ENCODE results near the gene PARD6G.
A peak's percentile ranks its signal among the peaks of the same experiment; 100 is the strongest.
"Not testable (repeated sequence)": the region's sequence is repeated elsewhere in the genome, so short reads cannot be mapped to it uniquely, and the experiment has no call there.

Gene PARD6G

GRCh38 chr18:80170395-80171053, 76.8 kb downstream of the PARD6G start:
- DNase-seq = no peak

DNA sequence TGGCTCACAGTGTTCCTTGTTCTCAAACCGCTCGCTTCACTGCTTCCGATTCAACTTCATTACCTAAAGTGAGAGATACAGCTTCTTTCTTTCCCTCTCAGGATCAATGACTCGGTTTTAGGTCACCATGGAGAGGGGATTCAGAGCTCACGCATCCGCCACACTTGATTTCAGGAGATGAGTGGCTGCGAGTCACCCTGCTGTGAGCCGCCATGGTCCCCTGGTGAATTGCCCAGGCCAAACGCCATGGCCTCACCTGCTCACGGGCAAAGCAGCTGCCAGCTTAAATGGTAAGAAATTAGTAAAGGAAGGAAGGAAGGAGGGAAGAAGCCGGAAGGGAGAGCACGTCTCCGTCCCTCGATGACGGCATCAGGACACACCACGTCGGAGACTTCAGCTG, 77.7 kb downstream of the PARD6G start:
- no peak for DNase-seq

DNA sequence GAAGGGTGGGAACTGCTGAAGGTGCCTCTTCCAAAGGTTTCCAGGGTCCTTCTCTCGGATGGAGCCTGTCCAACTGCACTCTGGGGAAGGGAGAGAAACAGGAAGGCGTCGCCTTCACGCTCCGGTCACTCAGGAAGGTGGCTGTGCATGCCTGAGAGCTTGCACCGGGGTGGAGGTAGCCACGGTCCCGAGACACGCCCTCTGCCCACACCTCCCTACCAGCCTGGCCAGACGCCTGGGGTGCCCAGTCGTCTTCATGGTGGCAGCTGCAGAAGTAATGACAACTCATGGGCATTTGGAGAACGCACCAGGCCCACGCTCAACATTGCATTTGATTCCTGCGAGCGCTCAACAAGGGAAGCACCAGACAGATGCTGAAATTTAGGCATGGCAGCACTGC, 78.3 kb downstream of the PARD6G start:
- no peak for DNase-seq

DNA sequence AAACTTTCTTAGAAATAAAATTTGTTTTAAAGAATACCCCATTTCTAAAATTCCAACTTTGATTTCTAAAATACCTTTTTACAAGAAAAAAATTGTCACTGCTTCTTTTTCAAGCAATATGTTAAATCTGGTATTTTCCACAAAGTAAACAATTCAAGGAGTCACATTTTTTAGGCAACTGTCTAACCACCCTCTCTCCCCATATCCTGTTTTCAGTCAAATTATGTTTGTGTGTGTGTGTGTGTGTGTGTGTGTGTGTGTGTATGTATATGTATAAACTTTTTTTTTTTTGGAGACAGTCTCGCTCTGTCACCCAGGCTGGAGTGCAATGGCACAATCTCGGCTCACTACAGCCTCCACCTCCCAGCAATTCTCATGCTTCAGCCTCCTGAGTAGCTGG, 79.0 kb downstream of the PARD6G start:
- DNase-seq = no peak

GRCh38 chr18:80167931-80168330, 79.4 kb downstream of the PARD6G start:
- no peak for DNase-seq

GRCh38 chr18:80167331-80167730, 80.0 kb downstream of the PARD6G start:
- DNase-seq = no peak

DNA sequence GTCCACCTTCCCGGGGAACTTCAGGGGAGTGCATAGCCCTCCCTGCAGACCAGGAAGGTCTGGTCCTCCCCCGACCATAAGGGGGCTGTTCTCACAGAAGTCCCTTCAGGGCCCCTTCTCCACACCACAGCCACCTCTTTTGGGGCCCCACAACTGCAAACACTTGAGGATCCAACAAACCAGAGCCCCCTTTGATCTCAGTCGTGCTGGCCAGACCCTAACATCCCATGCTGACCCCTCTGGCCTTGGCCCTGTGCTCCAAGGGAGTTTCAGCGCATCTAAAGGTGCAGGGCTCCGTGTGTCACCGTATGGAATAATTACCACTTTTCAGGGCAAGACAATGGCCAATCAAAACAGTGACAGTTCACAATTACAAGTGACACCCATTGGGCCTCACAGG, 80.6 kb downstream of the PARD6G start:
- no peak for DNase-seq

- DNase-seq = no peak
Observed at GRCh38 chr18:80166240-80166639, 81.1 kb downstream of the PARD6G start.

- not testable (repeated sequence) for DNase-seq
Observed at GRCh38 chr18:80164727-80165355, 82.5 kb downstream of the PARD6G start.

GRCh38 chr18:80163183-80163582, 84.1 kb downstream of the PARD6G start:
- no peak for DNase-seq

DNA sequence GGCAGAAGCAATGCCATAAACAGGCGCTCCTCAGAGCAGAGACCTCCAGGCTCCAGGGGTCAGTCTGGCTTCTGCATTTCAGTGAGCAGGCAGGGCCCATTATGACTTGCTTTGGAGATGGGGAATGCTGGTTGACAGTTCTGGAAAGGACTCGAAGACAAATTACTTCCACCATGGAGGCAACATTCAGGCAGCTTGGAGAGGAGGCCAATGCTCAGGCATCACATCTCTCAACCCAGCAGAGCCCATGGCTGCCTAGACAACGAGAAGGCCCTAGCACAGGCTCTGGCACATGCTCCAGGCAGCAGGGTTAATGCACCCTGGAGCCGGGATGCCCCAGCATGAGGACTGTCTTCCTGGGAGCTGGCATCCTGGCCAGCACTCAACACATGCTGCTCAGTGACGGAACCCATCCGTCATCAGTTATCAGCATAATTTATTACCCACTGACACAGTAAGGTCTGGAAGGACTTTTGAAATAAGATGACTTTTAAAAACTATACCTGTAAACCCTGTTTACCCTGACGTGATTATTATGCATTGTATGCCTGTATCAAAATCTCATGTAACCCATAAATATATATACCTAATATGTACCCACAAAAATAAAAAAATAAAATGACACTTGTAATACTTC, 85.4 kb downstream of the PARD6G start:
- no peak for DNase-seq

GRCh38 chr18:80159713-80160636, 87.3 kb downstream of the PARD6G start:
- DNase-seq = peak; percentile 46

DNA sequence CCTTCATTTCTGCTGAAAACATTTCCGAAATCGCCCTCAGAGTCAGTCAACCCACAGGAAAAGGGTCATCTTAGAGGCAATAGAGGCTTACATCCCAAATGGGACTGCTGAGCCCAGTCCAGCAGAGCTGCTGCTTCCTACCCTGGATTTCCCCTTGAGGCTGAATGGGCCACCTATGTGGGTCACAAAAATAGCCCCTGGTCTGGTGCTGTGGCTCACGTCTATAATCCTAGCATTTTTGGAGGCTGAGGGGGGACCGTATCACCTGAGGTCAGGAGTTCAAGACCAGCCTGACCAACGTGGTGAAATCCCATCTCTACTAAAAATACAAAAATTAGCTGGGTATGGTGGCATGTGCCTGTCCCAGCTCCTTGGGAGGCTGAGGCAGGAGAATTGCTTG, 88.9 kb downstream of the PARD6G start:
- no peak for DNase-seq

DNA sequence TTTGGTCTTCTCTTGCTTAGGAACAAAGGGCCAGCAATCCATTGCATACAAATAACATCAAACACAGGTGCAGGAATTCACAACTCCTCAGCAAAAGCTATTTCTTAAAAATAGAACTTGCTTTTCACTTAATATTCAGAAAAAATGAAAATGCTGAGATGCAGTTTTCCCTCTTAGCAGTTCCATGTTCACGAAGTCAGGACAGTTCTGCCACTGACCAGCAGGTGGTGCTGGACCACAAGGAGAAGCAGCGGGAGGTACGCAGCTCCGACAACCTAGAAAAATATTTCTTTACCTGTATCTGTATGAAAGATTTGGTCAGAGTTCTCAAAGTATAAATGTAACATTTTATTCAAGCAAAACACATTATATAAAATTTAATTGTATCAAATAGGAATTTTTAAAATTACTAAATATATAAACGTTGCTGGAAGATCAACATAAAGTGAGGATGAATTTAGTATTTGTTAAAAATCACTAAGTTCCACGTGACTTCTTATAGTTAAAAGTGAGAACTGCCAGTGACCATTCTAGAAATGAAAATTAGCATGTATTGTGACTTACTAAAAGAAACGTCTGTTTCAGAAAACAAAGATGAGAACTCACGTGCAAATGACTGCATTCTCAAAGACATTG, 89.5 kb downstream of the PARD6G start:
- DNase-seq = peak; percentile 75

GRCh38 chr18:80154293-80154692, 93.0 kb downstream of the PARD6G start:
- peak; percentile 29 for DNase-seq

DNA sequence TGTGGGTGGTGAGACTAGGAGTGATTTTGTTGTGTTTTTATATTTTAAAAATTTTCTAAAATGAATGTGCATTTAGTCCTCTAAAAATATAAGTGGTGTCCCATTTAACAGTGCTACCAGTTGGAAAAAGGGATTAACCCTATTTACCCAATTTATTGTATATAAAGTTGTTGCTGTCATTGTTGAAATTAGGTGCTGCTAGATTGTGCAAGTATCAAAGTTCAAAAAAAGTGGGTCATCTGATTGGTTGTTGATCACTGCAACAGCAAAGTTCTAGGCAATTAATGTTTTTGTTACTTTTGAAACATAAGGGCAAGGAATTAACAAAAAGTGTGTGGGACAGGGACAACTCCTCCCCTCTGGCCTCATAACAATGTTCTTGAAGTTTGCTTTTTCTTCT, 97.6 kb downstream of the PARD6G start:
- no peak for DNase-seq

DNA sequence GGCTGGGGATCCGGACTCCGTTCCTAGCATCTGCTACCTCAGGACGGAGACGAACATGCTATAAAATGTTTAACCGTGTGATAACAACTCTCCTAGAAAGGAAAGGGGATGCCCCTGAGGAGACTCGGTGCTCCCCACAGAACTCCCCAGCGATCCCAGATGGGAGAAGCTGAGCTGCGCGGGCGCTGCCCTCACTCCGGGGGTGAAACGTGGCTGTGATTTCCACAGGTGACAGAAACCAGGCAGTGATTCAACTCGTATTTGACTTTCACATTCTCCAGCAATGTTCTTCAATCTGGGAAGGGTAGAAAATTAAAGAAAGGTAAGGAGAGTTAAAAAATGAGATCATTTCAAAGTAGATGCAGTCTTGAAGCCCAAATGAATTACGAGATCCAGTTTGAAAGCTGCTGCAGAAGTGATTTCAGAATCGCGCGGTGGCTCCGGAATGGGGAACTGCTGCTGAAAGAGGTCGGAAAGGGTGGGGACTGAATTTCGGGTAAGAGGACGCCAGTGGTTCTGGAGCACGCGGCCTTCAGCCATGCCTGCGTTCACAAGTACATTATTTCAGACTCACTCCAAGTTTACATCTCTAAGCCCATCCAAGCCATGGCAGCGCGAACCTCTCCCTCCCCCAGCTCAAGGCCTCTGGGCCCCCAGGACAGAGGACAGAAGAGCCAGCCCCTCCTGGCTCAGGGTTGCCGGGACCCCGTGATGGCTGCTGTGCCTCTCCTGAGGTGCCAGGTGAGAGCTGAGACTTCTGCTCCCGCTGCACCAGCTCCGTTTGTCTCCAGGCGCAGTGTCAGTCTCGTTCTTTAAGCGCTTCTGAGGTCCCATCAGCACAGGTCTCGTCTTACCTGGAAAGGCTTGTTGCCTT, 98.8 kb downstream of the PARD6G start:
- DNase-seq = no peak

- peak; percentile 73 for DNase-seq
Observed at GRCh38 chr18:80147418-80148325, 99.6 kb downstream of the PARD6G start.

- DNase-seq = no peak
Observed at GRCh38 chr18:80147037-80147417, 100.3 kb downstream of the PARD6G start.

GRCh38 chr18:80145196-80145804, 102.0 kb downstream of the PARD6G start:
- DNase-seq = no peak

Data from activated CD4-positive, alpha-beta T cell treated with anti-CD3 and anti-CD28 coated beads, Interleukin-2, amount 50 U/mL, for 1 hour (primary cell).